ENCODE data around the gene MBNL3.

The MBNL3 gene

GRCh38 chrX:132488819-132489577 lies at the start of gene MBNL3:
MBNL3 (minus strand) TSS chrX:132489038; CDS start chrX:132439611, 49,427 bp downstream.
- FAIRE-seq = no peak

- no peak for FAIRE-seq
These were observed 44.6 kb upstream of the MBNL3 start for GRCh38 chrX:132533409-132533808.

DNA sequence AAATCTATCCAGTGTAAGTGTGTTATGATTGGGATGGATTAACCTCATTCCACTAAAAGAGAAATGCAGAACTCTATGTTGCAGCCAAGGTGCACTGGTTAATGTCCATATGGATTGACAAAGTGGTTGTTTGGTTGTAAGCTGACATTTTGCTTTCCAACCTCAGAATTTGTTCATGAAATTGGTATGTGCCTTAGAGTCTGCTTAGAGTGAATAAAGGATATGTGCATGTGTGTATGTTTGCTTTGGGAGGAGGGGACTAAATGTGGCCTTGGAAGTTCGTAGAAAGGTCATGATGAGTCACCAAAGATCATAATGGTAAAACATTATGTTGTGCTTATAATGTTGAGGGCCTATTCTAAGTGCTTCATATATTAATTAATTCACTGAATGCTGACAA lies 44.1 kb upstream of the MBNL3 start:
- FAIRE-seq = no peak

DNA sequence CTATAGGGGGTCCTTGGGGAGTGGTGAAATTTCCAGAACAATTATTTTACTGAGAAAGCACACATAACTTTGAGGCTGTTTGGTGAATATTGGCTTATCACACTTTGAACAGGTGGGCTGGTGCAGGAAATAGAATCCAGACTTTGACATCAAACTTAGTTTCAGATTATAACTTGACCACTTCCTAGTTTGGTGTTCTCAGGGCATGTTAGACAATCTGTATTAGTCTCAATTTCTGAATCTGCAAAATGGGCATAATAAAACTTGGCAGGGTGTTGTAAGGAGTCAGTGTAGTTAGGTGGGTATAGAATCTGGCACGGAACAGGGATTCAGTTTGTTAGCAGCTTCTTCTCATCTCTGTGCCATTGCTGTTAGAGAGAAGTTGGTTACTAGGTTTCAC lies 43.3 kb upstream of the MBNL3 start:
- FAIRE-seq = no peak

DNA sequence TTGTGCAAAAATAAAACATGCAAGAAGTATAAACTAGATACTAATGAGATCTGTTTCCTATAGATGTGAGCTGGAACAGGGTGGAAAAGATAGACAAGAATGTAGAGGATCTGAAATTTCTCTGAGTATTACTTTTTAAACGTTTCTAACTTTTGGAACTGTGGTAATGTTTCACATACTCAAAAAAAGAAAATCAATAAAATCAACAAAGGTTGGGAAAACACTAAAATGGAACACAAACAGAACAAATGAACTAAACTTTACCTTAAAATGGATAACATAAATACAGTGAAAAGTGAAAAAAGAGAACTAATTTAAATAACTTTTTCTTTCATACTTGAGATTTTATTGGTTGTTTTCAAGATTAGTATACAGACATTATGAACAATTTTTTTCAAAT lies 32.0 kb upstream of the MBNL3 start:
- FAIRE-seq = no peak

DNA sequence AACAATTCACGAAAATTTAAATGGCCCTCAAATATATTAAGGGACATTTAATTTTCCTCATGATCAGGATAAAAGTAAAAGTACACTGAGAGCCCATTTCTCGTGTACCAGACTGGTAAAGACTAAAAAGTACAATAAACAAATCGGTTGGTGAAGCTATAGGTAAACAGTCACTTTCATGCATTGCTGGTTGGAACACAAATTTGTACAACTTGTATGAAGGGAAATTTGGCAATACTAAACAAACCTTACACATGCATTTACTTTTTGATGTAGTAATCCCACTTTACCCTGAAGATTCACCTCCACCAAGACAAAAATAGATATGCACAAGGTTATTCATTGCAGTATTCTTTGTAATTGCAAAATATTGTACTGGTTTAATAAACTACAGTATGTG lies 31.4 kb upstream of the MBNL3 start:
- no peak for FAIRE-seq

DNA sequence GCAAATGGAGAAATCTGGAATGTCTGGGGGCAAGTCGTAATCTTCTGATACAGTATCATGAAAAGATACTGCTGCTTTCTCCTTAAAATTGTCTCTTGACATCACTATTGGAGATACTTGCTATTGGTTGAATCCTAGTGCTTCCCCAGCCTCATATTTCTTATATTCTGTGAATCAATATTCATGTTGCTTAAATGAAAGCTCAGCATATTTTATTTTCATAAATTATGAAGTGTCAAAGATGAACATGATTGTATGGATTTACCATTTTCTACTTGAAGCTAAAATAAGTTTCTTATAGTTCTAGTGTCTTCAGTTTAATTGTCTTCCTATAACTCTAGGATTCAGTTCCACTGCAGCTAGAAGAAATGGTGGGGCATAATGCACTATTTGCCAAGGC lies 29.6 kb upstream of the MBNL3 start:
- no peak for FAIRE-seq

- FAIRE-seq = no peak
These were observed 20.0 kb upstream of the MBNL3 start for GRCh38 chrX:132508834-132509233.

GRCh38 chrX:132505116-132505515 lies 16.3 kb upstream of the MBNL3 start:
- no peak for FAIRE-seq

DNA sequence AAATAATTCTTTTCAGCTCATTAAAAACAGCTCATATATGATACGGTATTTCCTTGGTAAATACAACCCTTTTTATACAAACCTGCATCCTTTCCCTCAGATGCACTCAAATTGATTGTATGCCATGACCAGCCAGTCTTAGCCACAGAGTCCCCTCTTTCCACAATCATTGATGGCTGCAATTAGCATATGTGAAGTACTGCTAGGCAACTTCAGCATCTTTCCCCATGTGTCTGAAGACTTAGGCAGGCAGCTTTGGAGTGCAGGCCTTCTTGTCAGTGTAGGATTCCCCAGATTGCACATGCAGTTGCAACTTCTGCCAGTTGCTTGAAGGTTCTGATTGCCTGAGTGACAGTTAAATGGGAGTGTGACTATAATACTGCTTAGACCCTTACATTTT lies 15.6 kb upstream of the MBNL3 start:
- no peak for FAIRE-seq

DNA sequence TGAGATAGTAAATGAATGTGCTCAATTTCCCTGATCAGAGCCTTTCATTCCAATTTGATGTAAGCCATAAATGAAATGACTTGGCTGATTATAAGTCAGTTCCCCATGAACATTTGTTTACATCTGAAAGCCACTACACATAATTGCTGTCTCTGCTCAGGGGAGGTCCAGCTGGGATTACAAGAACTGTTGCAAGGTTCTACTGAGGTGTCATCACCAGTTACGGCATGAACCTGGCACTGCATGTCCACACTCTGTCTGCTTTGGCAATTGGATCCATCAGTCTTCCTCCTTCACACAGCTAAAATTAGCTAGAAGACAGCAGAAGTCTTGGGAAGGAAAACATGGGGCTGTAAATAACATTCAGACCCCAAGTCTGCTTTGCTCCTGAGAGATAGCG lies 12.8 kb upstream of the MBNL3 start:
- FAIRE-seq = no peak

DNA sequence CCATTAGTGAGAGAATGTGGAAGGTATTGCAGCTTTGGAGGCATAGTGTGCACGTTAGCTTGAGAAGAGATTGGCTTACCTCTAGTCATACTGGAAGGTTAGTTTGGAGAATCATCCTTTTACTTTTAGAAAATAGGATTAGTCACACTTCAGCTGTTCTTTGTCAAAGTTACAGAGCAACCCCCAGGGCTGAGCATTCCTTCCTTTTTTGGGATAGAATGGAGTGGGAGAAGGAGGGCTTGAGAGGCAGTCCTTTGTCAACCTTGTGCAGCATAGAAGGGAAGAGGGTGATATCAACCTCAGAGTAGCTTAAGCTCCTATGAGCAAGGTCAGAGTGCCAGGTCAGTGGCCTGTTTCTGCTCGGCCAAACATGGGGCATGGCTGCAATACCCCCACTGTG lies 8.6 kb upstream of the MBNL3 start:
- FAIRE-seq = no peak

DNA sequence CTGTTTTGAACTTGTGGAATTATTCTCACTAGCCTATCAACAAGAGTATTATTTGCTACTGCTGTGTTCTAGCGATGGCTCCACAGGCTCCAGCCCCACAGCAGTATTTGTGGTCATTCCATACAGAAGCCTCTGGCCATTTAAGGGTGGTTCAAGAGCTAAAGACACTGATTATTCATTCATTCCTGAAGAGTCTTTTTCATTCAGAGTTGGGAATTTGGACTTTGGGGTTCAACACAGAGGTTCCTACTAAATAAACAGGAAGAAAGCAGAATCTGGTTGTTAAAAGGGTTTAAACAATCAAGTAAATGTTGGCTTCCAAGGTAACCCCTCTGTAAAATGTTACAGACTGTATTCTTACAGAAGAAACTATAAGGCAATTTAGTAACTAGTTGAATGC lies 4.3 kb upstream of the MBNL3 start:
- FAIRE-seq = no peak

DNA sequence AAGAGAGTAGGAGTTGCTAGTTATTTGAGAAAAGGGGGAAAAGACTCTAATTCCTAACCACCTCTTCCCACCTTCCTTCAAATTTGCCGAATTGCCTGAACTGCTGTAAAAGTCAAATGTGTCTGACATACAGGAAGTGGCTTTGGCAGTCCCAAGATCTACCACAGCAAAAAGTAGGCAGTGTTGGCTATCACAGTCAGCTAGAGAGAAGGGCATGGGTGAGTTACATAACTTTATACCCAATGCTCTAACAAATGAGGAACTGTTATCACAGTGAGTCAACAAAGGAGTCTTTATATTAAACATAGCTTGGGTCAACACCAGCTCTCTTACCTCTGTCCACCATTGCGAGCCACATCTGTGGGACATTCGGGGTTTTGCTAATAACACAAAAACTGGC lies 2.4 kb upstream of the MBNL3 start:
- FAIRE-seq = no peak

- no peak for FAIRE-seq
These were observed 961 bp upstream of the MBNL3 start for GRCh38 chrX:132489578-132490419.

DNA sequence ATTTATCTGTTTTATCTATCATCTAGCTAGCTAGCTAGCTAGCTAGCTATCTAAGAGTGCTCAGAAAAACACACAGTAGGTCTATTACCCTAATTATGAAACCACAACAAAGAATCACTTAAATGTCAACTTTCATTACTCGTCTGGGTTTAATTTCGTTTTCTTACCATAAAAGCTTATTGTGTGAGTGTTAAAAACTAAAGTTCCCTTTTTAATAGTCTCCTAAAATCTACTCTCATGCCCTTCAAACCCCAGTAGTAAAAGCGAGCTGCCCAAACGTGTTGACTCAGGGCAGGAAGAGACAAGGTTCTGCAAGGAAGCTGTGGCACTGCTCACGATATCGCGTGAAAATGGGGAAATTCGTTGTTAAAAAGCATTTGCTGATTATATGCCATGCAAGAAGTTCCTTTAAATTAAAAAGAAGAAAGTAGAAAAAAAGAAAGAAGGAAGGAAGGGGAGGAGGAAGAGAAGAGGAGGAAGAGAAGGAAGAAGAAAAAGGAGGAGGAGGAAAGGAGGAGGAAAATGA lies 595 bp downstream of the MBNL3 start:
- no peak for FAIRE-seq

GRCh38 chrX:132486599-132487178 lies 2.1 kb downstream of the MBNL3 start:
- no peak for FAIRE-seq

GRCh38 chrX:132483951-132484350 lies 4.9 kb downstream of the MBNL3 start:
- no peak for FAIRE-seq

DNA sequence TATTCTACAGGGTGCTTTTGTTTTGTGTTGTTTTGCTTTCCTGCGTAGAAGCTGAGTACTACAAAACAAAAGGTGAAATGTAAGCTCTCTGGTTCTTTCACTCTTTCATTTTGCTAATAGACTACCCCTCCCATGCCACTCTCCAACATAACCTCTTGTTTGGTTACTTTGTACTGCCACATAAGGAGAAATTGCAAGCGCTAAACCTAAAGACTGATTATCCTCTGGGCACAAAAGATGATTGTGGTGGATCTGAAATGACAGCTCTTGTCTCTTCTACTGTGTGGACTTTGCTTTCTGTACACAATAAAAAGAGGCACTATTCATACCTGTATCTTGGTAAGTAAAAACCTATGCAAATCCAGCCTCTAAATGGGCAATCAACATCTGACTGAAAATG lies 5.3 kb downstream of the MBNL3 start:
- FAIRE-seq = no peak

GRCh38 chrX:132482632-132483031 lies 6.2 kb downstream of the MBNL3 start:
- FAIRE-seq = no peak

DNA sequence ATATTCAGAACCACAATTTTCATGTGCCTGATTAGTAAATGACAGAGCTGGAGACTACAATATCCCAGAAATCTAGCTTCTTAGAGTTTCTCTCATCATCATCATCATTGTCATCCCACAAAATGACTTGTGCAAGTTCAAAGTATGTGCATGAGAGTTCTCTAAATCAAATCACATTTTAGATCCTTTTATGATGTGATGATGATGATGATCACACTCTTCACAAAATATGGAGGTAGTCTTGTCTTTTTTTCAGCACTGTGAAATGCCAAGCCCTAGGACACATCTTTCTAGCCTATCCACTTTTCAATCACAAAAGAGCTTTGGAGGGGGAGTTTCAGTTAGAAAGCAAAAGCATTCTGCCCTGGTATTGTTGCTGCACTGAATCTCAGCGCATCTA lies 7.4 kb downstream of the MBNL3 start:
- no peak for FAIRE-seq

DNA sequence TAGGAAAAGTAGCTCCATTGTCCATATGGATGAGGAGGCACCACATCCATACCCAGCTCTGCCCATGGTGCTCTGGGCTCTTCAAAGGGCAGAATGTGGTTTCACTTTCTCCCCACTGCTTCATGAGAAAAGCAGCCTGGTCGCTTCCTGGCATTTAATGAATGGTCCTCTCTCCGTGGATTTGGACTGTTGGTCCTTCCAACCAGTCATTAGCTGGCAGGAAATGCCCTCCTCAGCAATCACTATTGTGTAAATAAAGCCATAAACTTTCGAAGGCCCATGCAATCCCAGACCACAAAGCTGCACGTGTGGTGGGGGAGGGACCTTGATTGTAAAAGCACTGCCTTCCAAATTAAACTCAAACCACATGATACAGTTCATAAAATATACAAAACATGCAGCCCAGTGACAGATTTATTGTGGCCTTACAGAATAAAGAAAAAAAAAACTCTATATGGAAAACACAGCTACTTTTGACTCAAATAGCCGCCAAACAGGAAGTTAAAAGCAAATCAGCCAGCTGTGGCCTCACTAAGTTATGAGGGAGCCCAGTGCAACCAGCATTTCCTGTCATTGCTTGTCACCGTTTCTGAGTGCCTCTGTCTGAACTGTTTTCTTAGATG lies 8.1 kb downstream of the MBNL3 start:
- FAIRE-seq = no peak

DNA sequence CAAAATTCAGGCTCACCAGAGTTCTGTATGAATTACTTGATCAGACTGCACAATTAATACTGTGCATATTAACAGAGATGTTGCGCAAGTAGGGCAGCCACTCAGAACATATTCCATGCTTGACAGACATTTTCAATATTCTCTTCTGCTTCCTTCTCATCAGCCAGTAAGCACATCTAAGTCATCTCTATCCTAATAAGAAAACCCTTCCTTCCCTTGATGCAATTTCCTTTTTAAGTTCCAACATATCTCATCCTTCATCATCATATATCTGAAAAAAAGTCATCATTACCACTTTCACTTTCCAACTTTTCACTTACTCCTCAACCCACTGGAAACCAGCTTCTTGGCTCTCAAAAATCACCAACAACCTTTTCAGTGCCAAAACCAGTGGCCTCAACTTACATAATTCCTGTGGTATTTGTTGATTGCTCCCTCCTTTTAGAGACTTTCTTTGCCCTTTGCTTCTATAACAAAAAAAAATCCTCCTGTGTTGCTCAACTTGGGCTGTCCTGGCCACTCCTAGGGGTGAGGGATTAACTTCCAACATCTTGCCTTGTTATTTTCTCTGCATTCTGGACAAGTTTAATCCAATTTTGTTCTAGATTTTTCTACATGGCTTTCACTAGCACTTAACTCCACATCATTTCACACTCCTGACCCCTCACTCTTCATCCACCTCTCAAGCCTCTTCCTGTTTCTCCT lies 14.1 kb downstream of the MBNL3 start:
- FAIRE-seq = no peak
